Skeletal muscle tissue (tissue), 4 donors: ENCODE data around the gene SPATA18. TPM values are rescaled to one million over a fixed set of nuclear protein-coding genes. Genes with fewer than 3 reads are reported as not detected.
A peak's percentile ranks its signal among the peaks of the same experiment; 100 is the strongest.

Experiments used
- H3K27ac ChIP-seq: one replicate; pipeline ENCODE4 v1.7.0; 2013; ENCODE audit warnings: mild to moderate bottlenecking, low read depth, low read length, inconsistent platforms
- H3K27me3 ChIP-seq, 3 donors: one replicate each; pipeline ENCODE4 v1.7.0; 2013; ENCODE audit warnings: low read length in 3 of 3; ENCODE audit not compliant: control insufficient read depth in 3 of 3, insufficient read depth in 3 of 3
- H3K36me3 ChIP-seq, 3 donors: one replicate each; pipeline ENCODE4 v1.7.0; 2013; ENCODE audit warnings: low read length in 3 of 3; ENCODE audit not compliant: control insufficient read depth in 3 of 3, insufficient read depth in 3 of 3
- H3K4me1 ChIP-seq, 3 donors: one replicate each; pipeline ENCODE4 v1.7.0; 2013; ENCODE audit warnings: low read length in 3 of 3, mild to moderate bottlenecking in 3 of 3; ENCODE audit not compliant: control insufficient read depth in 3 of 3, insufficient read depth in 3 of 3
- H3K4me3 ChIP-seq, 3 donors: one replicate each; pipeline ENCODE4 v1.7.0; 2013; ENCODE audit warnings: low read length in 3 of 3
- H3K9ac ChIP-seq, 3 donors: one replicate each; pipeline ENCODE4 v1.7.0; 2013; ENCODE audit warnings: low read length in 3 of 3, mild to moderate bottlenecking in 3 of 3, moderate library complexity in 2 of 3, low read depth in 1 of 3
- H3K9me3 ChIP-seq, 3 donors: one replicate each; pipeline ENCODE4 v1.7.0; 2013; ENCODE audit warnings: low read length in 3 of 3; ENCODE audit not compliant: control insufficient read depth in 3 of 3
- total RNA-seq: library from RNA; depleted of rRNA; stranded (reverse); fragments of >200 nt; gene quantifications from one replicate; pipeline ENCODE4 v1.2.3, GENCODE V29; 2014
- donor health status: Osteomylitis.

Gene SPATA18
- total RNA-seq, 1 donor from 2014 or later = 0.52 TPM

DNA sequence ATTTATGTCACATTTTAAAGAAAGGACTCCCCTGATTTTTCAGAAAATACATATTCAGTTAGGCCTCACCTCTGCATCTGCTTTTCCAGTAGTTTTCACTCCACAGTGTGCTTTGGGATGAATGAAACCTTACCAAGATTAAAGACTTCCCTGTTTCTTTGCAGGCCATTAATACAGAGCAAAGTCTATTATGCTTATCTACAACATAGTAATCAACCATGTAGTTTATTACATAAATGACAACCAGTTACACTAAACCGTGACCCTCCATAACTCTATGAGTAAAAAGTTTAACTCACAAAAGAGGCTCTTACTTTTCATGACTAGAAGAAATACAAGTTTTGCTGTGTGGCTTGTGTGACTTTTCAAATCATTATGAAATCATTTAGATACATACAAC, 33.3 kb upstream of the SPATA18 start:
- peaks cover 9 to 28% (median 21%) of the 10 kb centered on the region in 3 donors for H3K36me3 ChIP-seq
- H3K4me1 ChIP-seq = no peaks in the 10 kb centered on the region
- H3K9me3 ChIP-seq = no peaks in the 10 kb centered on the region
- no peak overlapping the region for H3K9ac ChIP-seq
- H3K27ac ChIP-seq = no peak overlapping the region
- H3K27me3 ChIP-seq = no peaks in the 10 kb centered on the region
- H3K4me3 ChIP-seq = no peak overlapping the region

DNA sequence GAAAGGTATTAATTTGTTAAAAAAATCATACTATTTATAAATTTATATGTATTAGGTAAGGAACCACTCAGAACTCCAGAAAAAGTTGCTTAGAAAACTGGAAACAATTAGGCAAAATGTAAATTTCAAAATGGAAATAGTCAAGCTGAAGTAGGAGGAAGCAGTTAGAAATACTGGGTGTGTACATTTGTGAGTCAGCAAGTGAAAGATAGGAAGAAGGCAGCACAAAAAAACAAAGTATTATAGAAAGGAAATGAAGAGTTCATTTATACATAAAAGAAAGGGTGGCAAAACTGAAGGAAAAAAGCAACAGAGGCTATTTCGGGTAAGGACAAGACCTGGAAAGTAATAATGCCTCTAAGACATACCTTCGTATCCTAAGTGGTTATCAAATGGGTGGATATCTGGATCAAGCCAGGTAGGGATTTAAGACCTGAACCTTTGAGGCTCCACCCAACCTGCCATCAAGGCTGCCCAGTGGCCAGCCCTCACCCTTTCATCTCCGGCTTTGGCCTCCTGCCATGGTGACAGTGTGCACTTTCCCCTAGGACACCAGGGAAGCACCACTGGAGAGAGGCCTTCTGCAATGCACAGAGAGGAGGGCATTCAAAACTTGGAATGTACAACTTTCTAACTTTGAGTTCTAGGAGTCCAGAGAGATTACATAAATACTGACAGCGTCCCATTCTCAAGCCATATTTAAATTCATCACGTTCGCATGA, 31.0 kb upstream of the SPATA18 start, which contains the start of gene LRRC66:
Gene LRRC66, minus strand, starts transcription at position 428 of the 722 bp plus-strand sequence. CDS start 2,750 bp downstream, outside the sequence.
- Histone ChIP-seq H3K4me3 (no peak within 1 kb of the TSS), H3K9ac (no peak within 1 kb of the TSS), H3K27ac (no peak within 1 kb of the TSS), H3K9me3 (no peaks in the 10 kb centered on the region), H3K36me3 (peaks cover 12 to 42% (median 37%) of the 10 kb centered on the region in 3 donors), H3K4me1 (no peaks in the 10 kb centered on the region), H3K27me3 (no peaks in the 10 kb centered on the region)

DNA sequence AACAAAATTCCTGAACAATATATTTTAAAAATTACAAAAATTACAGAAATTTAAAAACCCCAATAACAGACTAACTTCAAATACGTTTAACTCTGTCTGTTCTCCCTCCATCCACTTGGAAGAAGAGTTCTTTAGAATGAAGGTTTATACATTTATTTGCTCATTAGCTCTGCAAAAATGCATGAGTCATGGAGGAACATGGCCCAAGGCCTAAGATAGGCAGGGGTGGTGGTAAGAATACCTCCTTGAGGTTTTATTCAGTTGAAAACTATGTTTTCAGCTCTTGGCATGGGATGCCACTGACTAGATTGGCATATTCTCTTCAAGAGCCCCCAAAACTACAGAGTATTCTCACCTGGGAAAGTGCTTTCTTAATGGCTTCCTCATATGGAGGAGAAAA, 22.1 kb upstream of the SPATA18 start:
- no peak overlapping the region for H3K27ac ChIP-seq
- H3K4me3 ChIP-seq = no peak overlapping the region
- H3K9me3 ChIP-seq = no peaks in the 10 kb centered on the region
- no peak overlapping the region for H3K9ac ChIP-seq
- H3K36me3 ChIP-seq = peaks cover 18 to 51% (median 35%) of the 10 kb centered on the region in 3 donors
- H3K27me3 ChIP-seq = no peaks in the 10 kb centered on the region
- H3K4me1 ChIP-seq = peaks cover 4 to 6% (median 5%) of the 10 kb centered on the region in 3 donors

DNA sequence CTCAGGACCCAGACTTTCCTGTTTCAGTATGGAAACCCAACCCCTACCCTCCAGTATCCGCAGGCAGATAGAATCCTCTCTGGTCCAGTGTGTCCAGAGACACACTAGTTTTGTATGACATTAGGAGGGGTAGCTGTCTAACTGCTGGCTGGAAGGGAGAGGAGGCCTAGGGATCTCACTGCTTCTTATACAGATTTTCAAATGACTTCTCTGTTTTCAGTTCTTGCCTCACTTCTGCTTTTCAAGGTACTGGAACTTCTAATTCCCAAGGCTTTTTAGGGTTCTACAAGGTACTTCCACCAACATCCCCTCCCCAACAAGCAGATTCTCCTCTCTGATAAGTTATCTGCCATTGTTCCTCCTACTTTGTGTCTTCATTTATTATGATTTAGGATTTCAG, 19.1 kb upstream of the SPATA18 start:
- H3K27ac ChIP-seq = no peak overlapping the region
- no peak overlapping the region for H3K4me3 ChIP-seq
- peaks cover 14 to 25% (median 21%) of the 10 kb centered on the region in 3 donors for H3K4me1 ChIP-seq
- H3K36me3 ChIP-seq = peaks cover 15 to 33% (median 21%) of the 10 kb centered on the region in 3 donors
- H3K9ac ChIP-seq = no peak overlapping the region
- H3K27me3 ChIP-seq = no peaks in the 10 kb centered on the region
- no peaks in the 10 kb centered on the region for H3K9me3 ChIP-seq

DNA sequence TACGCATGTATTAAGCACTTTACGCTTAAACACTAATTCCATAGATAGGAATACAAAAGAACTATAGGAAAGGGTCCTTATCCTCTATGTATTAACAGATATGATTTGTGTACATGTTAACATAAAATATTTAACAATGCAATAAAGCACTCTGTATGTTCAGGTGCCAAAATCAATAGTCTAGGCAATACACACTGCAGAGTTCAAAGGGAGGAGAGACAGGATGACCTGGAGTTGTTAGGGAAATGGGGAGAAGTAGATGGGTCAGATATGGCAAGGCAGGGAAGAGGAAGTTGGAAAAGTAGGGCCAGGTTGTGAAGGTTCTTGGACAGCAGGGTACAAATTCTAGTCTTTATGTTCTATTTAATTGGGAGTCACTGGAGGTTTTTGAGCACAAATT, 15.9 kb upstream of the SPATA18 start:
- H3K27me3 ChIP-seq = no peaks in the 10 kb centered on the region
- peaks cover 16 to 36% (median 23%) of the 10 kb centered on the region in 3 donors for H3K4me1 ChIP-seq
- H3K4me3 ChIP-seq = no peak overlapping the region
- H3K9ac ChIP-seq = no peak overlapping the region
- no peak overlapping the region for H3K27ac ChIP-seq
- peaks cover 7 to 15% (median 14%) of the 10 kb centered on the region in 3 donors for H3K36me3 ChIP-seq
- no peaks in the 10 kb centered on the region for H3K9me3 ChIP-seq

DNA sequence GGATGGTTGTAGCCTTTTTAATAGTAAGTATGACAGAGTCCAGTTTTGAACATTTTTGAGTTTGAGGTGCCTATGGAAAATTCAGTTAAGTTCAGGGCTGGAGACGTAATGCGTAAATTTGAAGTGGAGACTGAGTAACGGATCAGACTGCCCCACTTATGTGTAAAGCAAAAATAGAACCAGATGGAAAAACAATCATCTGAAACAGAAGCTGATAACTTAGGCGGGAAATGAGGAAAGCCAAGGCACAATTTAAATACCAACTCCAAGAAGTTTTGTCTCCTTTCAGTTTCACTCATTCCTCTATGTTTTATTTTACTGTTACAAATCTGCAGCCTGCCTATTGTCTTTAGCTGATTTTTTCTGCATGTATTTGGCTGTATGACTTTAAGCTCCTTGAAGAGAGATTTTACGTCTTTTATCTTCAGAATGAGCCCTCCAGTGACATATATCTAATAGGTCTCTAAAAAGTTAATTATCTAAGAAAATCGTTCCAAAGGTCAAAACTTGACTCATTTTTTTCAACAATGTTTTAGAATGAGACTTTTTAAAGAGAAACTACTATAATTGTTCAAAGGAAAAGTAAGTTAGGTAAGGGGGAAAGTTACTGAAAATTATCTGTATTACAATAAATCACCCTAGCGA, 14.1 kb upstream of the SPATA18 start:
- Histone ChIP-seq H3K4me1 (peaks cover 16 to 36% (median 23%) of the 10 kb centered on the region in 3 donors), H3K27ac (peak overlapping the region; percentile 68), H3K27me3 (no peaks in the 10 kb centered on the region), H3K9me3 (no peaks in the 10 kb centered on the region), H3K4me3 (peak overlapping the region; percentile 78 to 85 (median 84)), H3K9ac (peak overlapping the region; percentile 76 to 85 (median 84)), H3K36me3 (peaks cover 0 to 5% (median under 1%) of the 10 kb centered on the region in 3 donors)

DNA sequence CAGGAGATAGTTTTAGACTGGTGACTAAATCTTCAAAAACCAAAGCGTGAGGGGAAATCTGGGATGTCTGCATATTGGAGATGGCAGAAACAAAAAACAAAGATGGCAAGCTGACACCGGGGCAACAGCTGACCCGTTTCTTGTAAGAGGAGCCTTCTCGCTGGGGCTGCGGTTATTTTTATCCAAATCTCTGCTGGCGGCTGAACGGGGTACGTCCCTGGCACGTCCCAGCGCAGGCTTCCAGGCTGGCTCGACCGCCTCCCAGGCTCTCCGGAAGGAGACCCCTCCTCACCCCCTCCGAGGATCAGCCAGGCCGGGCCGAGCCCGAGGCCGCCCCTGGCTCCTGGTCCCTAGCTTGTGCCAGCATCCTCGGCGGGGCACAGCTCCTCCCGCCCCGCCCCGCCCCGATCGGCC, 13.4 kb upstream of the SPATA18 start:
- peak overlapping the region; percentile 68 for H3K27ac ChIP-seq
- H3K9me3 ChIP-seq = no peaks in the 10 kb centered on the region
- H3K4me3 ChIP-seq = peak overlapping the region; percentile 78 to 85 (median 84)
- H3K9ac ChIP-seq = peak overlapping the region; percentile 76 to 85 (median 84)
- H3K36me3 ChIP-seq = peaks cover 0 to 5% (median 0%) of the 10 kb centered on the region in 3 donors
- H3K4me1 ChIP-seq = peaks cover 16 to 36% (median 23%) of the 10 kb centered on the region in 3 donors
- peaks cover 0 to 3% (median 0%) of the 10 kb centered on the region in 3 donors for H3K27me3 ChIP-seq

DNA sequence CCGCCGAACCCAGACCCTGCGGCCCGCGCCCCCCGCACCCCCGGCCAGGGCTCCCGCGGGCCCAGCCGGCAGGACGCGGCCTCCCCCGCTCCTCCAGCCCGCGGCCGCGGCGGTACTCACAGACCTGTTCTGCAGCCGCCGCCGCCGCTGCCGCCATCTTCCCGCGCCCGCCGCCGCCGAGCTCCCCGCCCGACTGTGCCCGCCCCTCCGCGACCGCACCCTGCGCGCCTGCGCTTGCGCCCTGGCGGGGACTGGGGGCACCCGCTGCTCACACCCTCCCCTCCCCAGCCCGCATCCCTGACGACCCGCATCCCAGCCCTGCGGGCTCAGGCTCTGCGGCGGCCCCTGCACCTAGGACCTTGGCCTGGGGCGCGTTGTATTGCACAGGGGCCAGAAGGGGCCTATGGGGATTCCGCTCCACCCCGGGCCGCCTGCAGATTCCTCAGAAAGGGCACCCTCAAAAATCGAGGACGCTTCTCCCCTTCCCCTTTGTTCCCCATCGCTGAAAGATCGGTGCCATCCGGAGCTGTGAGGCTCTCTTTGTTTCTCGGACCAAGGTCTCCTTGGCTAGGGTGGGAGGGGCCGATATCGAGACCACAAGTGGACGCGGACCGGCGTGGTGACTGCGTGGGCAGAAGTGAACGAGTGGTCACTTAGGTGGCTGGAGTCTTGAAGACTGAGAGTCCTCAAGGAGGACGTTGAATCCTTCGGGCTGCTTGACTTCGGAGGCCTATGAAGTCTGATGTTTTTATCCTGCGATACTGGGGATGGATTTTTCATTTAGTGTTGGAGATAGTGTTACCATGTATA, 12.8 kb upstream of the SPATA18 start, which contains the start of gene SGCB:
Gene SGCB, minus strand, starts transcription at position 197 of the 810 bp plus-strand sequence. Its CDS starts 40 bp downstream, at position 157.
- H3K9me3 ChIP-seq = no peaks in the 10 kb centered on the region
- peaks cover 0 to 3% (median 0%) of the 10 kb centered on the region in 3 donors for H3K27me3 ChIP-seq
- peaks cover 0 to 5% (median 0%) of the 10 kb centered on the region in 3 donors for H3K36me3 ChIP-seq
- H3K27ac ChIP-seq = peak within 1 kb of the TSS; percentile 68
- H3K4me3 ChIP-seq = peak within 1 kb of the TSS; percentile 78 to 85 (median 84)
- peak within 1 kb of the TSS; percentile 76 to 85 (median 84) for H3K9ac ChIP-seq
- peaks cover 15 to 34% (median 22%) of the 10 kb centered on the region in 3 donors for H3K4me1 ChIP-seq

DNA sequence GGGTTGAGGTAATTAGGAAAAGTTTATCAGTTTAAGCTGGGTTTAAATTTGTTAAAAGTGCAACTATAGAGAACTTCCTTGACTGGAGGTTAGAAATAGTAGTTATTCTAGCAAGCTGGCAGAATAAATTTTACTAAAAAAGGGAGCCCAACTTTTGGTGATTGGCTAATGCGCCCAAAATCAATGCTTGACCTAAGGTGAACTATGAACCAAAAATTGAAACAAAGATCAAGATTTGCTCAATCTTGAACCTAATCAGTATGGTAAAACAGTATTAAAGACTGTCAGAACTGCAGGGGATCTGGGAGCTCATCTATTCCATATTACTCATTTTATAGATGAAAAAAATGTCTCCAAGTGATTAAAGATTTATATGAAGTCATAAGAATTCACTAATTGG, 6.1 kb upstream of the SPATA18 start:
- no peak overlapping the region for H3K4me3 ChIP-seq
- H3K36me3 ChIP-seq = no peaks in the 10 kb centered on the region
- no peaks in the 10 kb centered on the region for H3K4me1 ChIP-seq
- peaks cover 0 to 3% (median 3%) of the 10 kb centered on the region in 3 donors for H3K27me3 ChIP-seq
- H3K9me3 ChIP-seq = no peaks in the 10 kb centered on the region
- no peak overlapping the region for H3K27ac ChIP-seq
- H3K9ac ChIP-seq = no peak overlapping the region
